COLO829 (cell line): ENCODE measurements around the gene LRIG1.

Source experiments
- DNase-seq: peaks from one replicate; pipeline ENCODE4 v3.0.0; 2012; ENCODE audit warnings: low spot score

LRIG1 gene, protein sequence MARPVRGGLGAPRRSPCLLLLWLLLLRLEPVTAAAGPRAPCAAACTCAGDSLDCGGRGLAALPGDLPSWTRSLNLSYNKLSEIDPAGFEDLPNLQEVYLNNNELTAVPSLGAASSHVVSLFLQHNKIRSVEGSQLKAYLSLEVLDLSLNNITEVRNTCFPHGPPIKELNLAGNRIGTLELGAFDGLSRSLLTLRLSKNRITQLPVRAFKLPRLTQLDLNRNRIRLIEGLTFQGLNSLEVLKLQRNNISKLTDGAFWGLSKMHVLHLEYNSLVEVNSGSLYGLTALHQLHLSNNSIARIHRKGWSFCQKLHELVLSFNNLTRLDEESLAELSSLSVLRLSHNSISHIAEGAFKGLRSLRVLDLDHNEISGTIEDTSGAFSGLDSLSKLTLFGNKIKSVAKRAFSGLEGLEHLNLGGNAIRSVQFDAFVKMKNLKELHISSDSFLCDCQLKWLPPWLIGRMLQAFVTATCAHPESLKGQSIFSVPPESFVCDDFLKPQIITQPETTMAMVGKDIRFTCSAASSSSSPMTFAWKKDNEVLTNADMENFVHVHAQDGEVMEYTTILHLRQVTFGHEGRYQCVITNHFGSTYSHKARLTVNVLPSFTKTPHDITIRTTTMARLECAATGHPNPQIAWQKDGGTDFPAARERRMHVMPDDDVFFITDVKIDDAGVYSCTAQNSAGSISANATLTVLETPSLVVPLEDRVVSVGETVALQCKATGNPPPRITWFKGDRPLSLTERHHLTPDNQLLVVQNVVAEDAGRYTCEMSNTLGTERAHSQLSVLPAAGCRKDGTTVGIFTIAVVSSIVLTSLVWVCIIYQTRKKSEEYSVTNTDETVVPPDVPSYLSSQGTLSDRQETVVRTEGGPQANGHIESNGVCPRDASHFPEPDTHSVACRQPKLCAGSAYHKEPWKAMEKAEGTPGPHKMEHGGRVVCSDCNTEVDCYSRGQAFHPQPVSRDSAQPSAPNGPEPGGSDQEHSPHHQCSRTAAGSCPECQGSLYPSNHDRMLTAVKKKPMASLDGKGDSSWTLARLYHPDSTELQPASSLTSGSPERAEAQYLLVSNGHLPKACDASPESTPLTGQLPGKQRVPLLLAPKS

DNA sequence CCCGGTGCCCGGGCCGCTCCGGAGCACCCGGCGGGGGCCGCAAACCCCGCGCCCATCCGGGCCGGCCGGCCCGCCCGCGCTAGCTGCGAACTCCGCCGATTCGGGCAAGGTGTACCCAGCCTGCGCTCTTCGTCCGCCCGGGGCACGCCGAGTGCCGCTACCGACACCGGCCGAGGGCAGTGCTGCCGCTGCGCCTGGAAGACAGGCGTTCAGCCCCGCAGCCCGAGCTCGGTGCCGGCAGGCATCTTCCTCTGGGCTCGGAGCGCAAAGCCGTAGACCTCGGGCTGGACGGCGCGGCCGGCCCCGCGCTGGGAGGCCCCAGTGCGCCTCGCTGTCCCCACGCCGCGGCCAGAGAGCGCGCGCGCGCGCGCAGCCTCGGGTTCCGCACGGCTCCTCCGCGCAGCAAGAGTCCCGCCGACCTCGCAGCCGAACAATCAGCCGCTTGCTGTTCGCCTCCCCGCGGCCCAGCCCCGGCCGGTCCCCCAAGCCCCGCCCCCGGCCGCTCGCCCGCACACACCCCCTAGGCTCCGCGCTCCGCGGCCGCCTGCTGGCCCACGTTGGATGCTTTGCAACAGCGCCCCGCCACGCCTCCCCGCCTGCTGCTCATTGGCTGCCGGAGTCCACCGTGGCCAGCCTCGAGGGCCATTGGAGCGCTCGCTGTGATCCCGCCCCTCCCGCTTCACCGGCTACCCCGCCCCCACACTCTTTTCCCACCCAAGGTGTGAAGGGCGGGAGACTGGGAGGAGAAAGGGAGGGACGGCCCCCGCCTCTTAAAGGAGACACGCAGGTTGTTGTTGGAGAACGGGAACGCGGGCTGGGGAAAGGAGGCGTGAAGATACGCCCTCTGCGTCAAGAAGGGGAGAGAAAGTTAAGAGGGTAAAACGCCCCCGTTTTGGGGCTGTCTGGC lies at the start of gene LRIG1:
Gene LRIG1, minus strand, starts transcription at position 447 of the 907 bp plus-strand sequence. CDS start 615 bp downstream, outside the sequence.
- peak; percentile 97 for DNase-seq

DNA sequence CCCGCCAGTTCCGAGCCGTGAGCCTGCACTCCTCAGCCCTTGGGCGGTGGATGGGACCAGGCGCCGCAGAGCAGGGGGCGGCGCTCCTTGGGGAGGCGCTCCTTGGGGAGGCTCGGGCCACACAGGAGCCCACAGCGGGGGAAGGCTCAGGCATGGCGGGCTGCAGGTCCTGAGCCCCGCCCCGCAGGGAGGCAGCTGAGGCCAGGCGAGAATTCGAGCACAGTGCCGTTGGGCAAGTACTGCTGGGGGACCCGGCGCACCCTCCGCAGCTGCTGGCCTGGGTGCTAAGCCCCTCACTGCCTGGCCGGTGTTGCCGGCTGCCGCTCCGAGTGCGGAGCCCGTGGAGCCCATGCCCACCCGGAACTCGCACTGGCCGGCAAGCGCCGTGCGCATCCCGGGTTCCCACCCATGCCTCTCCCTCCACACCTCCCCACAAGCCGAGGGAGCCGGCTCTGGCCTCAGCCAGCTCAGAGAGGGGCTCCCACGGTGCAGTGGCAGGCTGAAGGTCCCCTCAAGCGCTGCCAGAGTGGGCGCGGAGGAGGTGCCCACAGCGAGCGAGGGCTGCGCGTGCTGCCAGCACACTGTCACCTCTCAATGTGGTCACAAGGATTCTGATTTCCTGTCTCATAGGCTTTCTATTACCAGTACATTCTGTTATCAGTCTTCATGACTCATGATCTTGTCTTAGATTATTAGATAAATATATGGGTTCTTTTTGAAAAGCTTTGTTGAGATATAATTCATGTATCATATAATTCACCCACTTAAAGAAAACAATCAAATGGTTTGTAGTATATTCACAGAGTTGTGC lies 44.0 kb upstream of the LRIG1 start:
- no peak for DNase-seq

DNA sequence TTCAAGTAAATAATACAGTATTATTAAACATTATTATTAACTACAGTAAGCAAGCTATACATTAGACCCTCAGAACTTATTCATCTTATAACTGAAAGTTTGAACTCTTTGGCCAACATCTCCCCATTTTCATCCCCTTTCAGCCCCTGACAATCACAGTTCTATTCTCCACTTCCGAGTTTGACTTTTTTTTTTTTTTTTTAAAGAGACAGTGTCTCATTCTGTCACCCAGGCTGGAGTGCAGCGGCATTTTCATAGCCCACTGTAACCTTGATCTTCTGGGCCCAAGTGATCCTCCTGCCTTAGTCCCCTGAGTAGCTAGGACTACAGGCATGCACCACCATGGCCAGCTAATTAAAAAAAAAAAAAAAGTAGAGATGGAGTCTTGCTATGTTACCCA lies 41.3 kb upstream of the LRIG1 start:
- DNase-seq: no peak

DNA sequence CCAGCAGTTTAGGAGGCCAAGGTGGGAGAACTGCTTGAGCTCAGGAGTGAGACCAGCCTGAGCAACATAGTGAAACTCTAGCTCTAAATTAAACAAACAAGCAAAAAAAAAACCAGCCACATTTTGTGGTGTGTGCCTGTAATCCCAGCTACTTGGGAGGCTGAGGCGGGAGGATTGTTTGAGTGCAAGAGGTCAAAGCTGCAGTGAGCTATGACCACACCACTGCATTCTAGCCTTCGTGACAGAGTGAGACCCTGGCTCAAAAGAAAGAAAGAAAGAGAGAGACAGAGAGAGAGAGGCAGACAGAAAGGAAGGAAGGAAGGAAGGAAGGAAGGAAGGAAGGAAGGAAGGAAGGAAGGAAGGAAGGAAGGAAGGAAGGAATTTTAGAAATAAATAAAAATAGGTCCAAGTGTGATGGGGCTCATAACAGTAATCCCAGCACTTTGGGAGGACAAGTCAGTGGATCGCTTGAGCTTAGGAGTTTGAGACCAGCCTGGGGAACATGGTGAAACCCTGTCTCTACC lies 38.7 kb upstream of the LRIG1 start:
- DNase-seq: no peak

DNA sequence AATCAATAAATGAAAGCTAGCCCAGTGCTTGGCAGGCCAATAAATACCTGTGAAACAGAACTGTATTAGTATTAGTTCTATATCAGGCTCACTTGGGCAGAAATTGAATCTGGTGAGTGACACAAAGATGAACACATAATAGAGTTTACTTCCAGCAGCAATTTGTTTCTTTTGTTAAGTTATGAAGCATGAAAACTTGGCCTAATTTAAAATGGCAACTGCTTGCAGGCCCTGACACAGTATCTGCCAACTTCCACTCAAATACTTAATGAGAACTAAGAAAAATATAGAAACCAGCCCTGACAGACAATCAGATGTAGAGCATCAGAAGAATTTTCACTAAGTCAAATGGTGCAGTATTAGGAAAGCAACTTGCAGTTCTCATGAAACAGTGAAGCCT lies 37.6 kb upstream of the LRIG1 start:
- no peak for DNase-seq

DNA sequence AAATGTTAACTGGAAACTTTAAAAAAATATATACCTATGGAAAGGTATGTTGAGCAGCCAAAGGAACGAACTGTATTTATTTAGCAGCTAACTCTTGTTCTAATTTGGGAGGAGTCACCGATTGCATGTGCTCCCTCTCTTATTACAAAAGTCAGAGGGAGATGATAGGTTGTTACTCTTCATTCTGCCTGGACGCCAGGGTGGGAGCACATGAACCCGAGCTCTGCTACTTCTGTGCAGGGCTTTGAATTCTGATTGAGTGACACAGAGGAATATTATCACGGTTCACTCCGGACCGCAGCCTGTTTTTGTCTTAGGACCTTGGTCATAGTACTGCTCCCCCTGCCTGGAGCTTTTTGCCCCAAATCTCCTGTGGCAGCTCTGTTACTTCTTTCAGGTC lies 36.9 kb upstream of the LRIG1 start:
- DNase-seq: no peak

DNA sequence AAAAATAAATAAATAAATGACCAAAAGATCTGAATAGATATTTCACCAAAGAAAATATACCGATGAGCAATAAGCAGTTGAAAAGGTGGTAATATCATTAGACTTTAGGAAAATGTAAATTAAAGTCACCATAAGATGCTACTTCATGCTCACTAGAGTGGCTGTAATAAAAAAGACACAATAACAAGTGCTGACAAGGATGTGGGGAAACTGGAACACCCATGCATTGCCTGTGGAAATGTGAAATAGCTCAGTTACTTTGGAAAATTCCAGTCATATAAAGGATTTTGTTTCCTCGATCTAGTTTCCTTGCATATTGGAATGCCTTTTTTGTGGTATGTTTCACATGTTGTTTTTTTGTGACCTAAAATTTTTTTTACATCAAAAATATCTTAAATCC lies 36.0 kb upstream of the LRIG1 start:
- DNase-seq: no peak

DNA sequence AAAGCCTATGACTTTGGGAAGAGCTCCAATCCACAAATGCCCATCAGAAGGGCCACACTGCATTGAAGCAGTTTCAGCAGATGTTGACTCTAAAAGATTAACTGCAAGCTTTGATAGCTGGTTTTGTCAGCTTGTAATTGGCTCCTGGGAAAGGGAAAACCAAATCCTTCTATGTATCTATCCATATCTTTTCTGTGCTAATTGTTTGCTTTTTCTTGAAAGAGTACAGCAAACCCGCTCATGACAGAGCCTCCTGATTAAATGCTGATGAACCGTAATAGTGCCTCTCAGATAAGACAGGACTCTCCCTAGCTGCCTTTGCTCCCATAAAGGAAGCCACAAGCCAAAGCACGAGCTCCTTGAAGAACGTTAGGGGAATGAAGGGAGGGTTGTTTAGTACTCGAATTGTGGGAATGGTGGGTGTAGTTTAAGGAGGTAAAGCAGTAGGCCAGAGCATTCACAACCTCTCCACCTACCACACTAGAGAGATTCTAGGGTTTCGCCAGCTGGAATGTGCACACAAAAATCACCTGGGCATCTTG lies 33.6 kb upstream of the LRIG1 start:
- DNase-seq: no peak

DNA sequence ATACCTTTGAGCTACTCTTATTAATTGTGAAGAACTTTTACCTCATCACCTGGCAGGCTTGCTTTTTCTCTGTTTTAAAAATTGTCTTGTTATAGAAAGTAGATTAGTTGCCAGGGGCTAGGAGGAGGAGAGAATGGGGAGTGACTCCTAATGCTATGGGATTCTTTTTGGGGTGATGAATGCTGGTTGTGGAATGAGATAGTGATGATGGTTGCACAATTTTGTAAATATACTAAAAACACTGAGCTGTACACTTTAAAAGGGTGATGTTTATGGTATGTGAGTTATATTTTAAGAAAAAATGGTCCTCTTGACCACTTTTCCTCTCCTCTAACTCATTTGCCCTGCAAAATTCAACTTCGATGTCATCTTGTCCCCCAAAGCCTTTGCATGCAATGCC lies 31.8 kb upstream of the LRIG1 start:
- DNase-seq: no peak

DNA sequence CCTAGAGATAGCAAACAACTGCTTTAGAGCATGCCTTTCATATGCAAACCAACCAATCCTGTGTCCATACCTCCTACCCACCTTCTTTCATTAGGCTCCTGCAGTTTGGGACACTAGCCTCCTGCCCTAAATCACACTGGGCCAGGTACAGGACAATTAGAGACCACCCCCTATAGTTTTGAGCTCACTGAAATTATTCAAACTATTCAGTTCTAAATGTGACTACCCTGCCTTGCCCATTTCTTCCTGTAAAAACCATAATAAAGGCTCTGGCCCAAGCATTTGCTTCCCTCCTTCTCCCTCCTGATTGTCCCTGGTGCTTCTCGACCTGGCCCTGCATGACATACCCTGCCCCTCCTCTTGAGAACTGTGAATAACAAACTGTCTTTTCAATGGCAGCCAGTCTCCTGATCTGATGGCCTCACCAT lies 31.4 kb upstream of the LRIG1 start:
- DNase-seq: no peak

DNA sequence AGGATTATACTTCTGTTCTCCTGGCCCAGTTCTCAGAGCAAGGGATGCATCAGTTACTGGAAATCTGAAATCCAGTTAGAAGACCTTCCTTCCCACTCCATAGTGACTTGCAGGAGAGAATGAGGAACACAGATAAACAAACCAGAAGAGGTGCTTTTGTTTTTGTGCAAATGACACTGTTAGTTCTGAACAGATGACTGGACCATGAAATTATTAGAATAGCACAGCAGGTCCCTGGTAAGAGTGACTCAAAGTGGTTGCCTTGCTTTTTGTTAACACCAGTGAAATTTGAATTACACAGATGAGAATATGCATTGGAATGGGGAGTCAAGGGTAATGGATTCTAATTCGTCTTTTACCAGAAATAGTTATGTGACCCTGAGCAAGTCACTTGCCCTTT lies 30.4 kb upstream of the LRIG1 start:
- DNase-seq: no peak

DNA sequence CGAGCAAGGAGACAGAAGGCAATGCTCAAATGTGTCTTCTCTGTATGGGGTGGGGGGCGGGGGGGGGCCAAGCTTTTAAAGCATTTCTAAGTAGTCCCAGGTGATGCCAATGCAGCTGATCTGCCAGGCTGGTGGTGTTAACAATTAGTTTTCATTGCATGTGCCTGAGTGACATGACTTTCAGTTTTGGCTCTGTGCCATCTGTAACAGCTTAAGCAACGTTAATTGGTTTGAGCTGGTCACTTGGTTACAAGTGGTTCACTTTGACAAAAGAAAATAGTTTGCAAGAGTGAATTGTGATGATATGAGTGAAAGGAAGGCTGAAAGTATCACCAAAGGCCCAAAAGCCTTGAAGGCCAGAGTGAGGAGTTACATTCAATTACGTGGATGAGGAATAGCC lies 26.4 kb upstream of the LRIG1 start:
- DNase-seq: no peak

DNA sequence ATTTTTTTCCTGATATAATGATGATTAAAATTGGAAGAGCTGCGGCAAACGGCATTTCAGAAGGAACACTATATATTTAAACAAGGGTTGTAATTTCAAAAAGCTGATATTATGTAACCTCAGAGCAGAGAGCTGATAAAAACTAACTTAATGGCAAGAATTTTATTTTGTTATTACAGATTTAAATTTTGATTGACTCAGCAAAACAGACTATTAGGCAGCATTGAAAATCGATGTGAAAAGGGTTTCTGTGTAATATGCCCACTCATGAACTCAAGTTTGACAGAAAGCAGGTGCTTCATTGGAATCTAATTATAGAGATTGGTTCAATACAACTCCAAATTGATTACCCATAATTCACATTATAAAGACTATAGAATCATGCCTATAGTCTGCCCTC lies 24.9 kb upstream of the LRIG1 start:
- DNase-seq: no peak

DNA sequence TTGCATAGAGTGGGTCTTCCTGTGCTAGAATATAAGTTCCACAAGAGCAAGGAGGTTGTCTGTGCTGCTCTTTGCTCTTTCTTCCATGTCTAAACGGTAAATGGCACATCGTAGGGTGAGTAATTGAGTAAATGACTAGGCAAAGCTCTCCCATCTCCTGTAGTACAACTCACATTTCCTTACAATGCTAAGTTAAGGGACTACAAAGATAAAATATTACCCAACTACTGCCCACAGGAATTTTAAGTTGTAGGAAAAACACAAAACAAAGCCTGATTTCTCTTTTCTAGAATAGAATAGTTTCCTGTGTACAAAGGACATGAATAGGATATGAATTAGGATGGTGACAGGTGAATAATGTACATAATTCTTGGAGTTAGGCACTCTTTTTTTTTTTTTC lies 19.9 kb upstream of the LRIG1 start:
- DNase-seq: no peak

DNA sequence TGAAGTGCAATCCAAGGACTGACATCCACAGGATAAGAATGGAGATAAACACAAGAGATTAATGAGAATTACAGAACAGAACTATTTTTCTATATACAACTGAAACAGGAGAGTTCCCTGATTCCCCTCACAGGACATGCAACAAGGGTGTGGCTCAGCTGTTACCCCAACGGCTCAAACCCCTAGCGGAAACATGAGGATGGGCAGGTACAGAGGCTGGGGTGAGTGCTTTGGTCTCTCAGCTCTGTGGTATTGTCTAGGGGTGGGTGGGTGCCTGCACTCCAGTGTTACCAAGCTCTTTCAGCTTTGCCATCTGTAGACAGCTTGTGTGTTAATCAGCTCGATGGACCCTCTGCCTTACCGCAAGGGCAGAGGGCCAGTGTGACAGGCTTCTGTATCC lies 17.8 kb upstream of the LRIG1 start:
- no peak for DNase-seq

DNA sequence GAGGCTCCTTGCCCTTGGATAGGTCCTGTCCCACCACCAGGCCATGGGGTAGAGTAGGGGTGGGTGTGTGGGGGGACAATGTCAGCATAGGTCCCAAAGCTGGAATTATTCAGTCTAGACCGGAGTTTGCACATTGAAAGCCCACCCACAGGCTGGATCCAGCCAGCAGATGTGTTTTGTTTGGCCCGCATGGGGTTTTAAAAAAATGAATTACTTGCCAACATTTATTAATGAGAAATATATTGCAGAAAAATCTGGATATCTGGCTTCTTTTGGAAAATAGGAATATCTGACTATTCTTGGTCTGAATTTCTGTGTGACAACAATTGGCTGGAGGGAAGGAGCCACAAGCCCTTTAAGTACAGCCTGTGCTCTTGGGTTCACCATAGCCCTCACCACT lies 17.3 kb upstream of the LRIG1 start:
- no peak for DNase-seq

DNA sequence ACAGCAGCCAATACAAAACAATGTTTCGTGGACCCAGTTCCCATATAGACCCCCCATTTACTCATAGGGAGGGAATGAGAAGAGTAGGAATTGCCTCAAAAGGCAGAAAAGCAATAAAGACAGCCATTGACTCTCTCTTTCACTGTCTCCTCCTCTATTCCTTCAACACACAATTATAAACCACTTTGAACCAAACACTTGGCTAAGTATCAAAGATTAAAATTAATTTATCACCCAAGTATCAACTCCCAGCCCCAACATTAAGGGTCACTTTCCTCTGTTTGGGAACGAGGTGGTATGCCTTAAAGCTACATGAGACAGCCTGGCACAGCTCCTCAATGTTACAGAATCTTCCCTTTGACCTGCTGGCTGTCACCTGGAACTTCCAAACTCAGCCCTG lies 16.4 kb upstream of the LRIG1 start:
- DNase-seq: no peak

DNA sequence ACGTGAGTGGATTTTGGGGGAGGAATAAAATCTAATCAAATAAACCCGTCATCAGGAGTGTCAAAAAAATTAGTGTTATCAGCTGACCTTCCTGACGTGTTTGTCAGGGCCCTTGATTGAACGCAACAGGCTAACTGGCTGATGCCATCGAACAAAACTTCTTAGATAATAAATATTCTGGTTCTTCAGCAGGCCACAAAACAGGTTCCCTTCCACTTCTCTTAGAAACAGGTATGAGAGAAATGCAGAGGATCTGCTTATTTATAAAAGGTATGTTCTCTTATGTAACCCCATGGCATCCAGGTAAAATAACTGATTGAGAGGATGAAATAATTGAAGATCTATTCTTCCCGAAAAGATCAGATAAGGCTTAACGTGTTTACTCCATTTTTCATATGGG lies 7.6 kb upstream of the LRIG1 start:
- DNase-seq: no peak

DNA sequence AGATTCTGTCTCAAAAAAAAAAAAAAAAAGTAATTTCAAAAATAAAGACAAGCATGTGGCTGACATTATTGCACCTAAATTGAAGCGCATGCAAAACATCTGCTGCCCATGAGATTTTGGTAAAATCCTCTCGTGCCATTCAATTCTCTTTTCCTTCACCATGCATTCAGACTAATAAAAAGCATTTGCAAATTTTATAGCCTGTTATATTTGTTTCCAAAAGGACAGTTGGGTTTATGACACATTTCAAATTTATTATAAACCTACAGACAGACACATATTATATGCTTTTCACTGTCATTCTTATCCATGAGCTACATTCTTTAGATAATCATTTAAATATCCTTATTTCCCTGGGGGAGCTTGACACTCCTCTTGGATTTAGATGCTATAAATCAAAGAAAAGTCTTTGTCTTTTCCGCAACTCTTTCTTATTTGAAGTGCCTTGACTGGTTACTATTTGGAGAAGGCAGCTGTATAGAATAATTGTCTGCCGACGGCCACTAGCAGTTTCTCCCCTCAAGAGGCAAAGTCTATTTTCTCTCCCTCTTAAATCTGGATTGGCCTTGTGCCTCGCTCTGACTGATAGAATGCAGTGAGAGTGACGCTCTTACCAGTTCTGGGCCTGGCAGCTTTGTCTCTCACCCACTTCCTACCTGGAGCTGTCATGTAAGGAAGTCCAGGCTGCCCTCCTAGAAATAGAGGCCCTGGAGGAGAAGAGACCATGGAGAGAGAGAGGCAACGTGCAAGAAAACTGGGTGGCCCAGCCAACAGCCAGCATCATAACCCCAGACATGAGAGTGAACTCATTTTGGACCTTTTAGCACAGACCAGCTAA lies 6.8 kb upstream of the LRIG1 start:
- no peak for DNase-seq
